Stimulated activated CD4-positive, alpha-beta T cell treated with anti-CD3 and anti-CD28 coated beads, TNF-alpha, amount 100 ng/mL, for 4 hours (primary cell): Measurements from ENCODE around the gene PLA2G7.
"Not testable (repeated sequence)": the region's sequence is repeated elsewhere in the genome, so short reads cannot be mapped to it uniquely, and the experiment has no call there.

ENCODE experiments used
- DNase-seq, 3 experiments: peaks; one replicate each; pipeline ENCODE4 v3.0.0-alpha.2; 2020; ENCODE audit warnings: low read depth in 3 of 3

PLA2G7 gene

GRCh38 chr6:46734867-46735719 is at the start of gene PLA2G7:
Gene PLA2G7 (minus strand): TSS chr6:46735375. CDS start chr6:46722891, 12,484 bp downstream.
- no peak for DNase-seq

GRCh38 chr6:46784535-46784934 is 49.4 kb upstream of the PLA2G7 start:
- no peak for DNase-seq

GRCh38 chr6:46781478-46782378 is 46.6 kb upstream of the PLA2G7 start:
- no peak for DNase-seq

DNA sequence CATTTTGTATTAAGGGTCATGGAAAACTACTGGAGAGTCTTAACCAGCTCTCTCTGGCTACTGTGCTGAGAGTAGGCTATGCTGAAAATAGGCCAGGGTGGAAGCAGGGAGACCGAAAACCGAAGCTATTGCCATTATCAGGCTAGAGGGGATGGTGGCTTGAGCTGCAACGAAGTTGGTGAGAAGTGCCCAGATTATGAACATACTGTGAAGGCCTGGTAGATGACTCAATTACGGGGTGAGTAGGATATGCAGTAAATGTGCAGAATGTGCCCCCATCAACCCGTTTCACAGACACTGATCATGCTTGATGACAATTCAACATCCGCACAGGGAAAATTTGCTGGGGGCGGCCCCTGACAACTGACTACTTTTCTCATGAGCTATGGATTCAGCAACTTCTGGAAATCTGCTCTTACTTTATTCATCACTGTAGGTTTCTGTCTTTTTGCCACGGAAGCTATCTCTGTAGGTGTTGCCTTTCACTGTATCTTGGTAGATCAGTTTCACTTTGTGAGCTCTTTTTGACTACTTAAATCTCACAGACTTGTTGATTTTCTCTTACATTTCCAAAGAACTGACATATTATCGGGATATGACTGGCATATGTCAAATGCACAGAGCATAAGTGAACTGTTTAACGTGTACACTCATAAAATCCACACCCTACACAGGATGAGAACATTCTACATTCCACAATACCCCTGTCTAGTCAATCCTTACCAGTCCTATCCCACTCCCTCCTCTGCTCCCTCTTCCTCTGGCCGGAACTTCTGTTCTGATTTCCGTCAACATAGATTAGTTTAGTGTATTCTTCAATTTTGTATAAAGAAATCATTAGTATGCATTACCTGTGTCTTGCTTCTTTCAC is 42.5 kb upstream of the PLA2G7 start:
- DNase-seq, result no peak

DNA sequence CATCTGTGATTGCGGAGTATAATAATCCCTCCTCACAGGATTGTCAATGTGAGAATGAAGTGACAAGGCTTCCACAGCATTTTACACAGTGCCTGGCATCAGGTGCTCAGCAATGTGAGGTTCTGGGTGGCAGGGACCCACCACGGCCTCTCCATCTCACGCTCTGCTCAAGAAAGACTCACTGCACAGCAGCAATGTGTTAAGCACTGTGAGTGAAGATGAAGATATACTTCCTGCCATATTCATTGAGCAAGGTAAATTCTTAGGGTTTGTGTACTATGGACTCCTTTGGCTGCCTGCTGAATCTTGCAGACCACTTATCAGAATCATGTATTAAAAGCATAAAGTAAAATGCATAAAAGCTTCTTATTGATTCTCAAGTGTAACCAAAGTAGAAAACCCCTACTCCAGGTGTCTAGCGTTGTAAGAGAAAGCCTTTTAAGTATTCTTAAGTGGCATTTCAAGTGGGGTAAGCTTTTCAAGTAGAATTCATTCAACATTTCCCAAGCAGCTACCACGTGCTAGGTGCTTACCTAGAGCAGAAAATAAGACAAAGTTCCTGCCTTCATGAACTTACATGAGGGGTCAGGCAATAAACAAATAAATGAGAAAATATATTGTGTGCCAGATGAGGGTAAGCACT is 41.0 kb upstream of the PLA2G7 start:
- no peak for DNase-seq

GRCh38 chr6:46774736-46775135 is 39.6 kb upstream of the PLA2G7 start:
- not testable (repeated sequence) for DNase-seq

GRCh38 chr6:46773201-46773855 is 38.2 kb upstream of the PLA2G7 start:
- no peak for DNase-seq

DNA sequence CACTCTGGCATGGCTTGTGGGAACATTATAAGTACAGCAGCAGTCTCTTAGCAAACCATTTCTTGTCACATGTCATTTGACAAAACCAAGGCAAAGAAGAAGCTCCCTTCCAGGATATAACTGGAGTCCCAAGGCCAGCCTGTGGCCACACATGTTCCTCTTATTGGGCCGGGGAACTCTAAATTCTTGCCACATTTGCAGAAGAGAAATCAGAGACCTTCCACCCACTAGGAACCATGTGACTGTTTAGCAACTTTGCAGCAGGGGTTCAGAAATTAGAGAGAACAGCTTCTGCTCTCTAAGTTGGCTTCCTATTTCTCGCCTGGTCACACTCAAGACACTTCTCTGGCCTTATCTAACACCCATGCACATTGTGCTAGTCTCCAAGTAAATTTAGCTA is 37.6 kb upstream of the PLA2G7 start:
- no peak for DNase-seq

DNA sequence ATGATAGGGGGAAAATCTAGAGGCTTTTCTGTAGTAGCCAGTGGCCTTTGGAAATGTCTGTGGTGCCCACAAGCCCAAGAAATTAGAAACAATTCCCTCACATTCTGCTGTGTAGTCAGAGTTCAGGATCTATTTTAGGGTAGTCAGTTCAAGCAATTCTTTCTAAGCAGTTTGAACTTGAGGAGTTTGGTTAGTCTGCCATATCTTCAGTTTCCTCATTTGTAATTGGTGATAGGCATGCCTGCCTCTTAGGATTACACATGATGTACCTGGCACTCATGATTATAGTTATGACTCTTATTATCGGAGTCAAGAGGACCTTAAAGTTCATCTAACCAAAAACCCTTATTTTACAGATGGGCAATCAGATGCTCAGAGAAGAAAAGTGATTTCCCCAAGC is 36.8 kb upstream of the PLA2G7 start:
- no peak for DNase-seq

DNA sequence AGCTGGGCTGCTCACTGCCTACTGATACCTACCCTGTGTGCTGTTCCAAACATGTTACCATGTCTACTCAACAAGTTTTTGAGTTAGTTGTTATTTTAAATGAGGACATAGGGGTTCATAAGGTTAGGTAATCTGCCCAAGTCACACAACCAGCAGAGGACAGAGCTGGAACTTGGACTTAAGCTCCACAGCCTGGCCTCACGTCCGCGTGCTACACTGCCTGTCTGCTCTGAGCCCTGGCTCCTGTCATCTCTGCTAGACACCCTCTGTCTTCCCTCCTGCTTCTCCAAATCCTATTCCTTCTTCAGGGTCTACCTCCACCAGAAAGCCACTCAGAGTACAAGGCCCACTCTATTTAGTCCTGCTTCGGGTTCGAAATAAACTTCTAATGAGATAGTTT is 29.8 kb upstream of the PLA2G7 start:
- no peak for DNase-seq

DNA sequence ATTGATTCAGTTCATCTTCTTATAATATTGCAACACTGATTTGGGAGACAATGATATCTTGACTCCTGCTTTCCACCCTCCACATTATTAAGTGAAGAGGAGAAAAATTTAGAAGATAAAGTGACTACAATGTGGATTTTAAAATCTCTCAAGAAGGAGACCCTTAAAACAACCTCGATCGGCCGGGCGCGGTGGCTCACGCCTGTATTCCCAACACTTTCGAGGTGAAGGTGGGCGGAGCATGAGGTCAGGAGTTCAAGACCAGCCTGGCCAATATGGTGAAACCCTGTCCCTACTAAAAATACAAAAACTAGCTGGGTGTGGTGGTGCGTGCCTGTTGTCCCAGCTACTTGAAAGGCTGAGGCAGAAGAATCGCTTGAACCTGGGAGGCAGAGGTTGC is 29.1 kb upstream of the PLA2G7 start:
- not testable (repeated sequence) for DNase-seq

GRCh38 chr6:46763466-46763865 is 28.3 kb upstream of the PLA2G7 start:
- no peak for DNase-seq

- DNase-seq, result no peak
Measured at GRCh38 chr6:46760925-46761324, 25.8 kb upstream of the PLA2G7 start.

GRCh38 chr6:46758960-46759753 is 24.0 kb upstream of the PLA2G7 start:
- no peak for DNase-seq

- no peak for DNase-seq
Measured at GRCh38 chr6:46757214-46757596, 22.0 kb upstream of the PLA2G7 start.

DNA sequence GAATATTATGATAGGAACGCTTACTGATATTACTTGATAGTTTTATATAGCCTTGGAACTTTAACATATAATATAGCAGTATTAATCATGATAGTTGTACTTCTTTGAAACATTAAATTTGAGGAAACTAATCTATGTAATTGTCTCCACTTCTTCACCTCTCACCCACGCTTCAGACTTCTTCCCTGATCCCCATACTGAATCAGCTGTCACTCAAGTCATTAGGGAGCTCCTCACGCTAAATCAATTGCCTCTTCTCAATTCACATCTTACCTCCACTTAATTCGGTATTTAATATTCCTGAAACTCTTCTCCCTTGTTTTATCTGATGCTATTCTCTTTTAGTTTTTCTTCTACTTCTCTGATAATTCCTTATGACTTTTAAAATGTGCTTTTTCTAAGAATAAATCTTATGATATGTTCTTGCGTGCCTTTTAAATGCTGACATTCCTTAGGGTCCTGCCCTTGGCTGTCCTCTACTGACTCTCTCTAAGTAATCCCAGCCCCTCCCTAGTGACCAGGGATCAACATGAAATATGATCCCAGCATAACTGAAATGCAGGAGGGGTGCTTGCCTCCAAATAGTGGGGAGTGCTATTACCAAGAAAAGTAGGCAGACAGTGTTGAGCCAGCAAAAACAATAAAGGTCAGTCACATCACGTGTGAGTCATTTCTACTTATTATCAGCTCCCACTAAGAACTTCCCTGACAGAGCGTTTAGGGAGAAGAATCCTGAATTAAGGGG is 21.5 kb upstream of the PLA2G7 start:
- no peak for DNase-seq

DNA sequence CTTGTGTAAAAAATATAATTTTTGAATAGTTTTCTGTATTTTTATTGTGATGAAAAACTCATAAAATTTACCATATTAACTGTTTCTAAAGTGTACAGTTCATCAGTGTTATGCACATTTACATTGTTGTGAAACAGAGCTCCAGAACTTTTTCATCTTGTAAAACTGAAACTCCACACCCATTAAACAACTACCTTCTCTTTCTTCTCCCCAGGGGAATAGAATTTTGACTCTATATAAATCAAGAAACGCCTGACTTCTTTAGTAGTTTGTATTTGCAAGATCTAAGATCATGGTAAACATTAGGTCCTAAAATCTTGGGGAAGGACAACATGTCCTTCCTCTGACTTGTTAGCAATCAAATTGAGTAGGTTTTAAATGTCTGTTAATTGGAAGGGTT is 20.7 kb upstream of the PLA2G7 start:
- DNase-seq, result no peak

DNA sequence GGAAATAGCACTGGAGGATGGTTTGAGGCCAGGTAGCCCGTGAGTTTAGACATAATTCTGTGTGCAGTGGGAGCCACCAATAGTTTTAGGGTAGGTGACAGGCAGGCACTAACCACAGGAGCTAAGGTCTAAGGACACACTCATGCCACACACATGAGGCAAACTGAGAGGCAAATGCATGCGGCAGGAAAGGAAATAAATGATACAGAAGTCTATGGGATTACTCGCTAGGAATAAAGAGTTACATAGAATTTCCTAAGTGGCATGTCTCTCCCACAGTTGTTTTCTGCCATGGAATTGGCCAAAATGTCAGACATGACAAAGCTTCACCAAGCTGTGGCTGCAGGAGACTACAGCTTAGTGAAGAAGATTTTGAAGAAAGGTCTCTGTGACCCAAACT is 16.5 kb upstream of the PLA2G7 start:
- no peak for DNase-seq

- DNase-seq, result no peak
Measured at GRCh38 chr6:46749731-46750130, 14.6 kb upstream of the PLA2G7 start.
